ENCODE results near the gene CDS1.
"Not testable (repeated sequence)": the region's sequence is repeated elsewhere in the genome, so short reads cannot be mapped to it uniquely, and the experiment has no call there.

Gene CDS1

DNA sequence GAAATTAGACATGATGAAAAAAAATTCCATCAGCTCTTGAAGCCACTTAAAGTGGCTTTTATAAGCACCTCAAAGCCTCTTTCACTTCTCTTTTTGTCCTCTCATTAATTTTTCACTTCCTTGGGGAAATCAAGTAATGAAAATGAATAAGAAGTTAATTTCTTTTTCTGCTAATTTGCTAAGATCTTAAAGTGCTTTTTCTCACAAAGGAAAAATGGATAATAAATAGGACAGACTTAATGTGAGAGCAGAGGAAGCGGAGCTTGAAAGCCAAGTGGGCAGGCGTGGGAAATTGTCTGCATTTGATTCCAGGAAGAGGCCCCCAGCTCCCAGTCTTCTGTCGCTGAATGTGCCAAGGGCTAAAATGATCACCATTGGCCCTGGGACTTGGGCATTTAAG, 28.6 kb downstream of the CDS1 start:
- DNase-seq (ENCODE audit: low spot score), result no peak

- no peak for DNase-seq (ENCODE audit: low spot score)
These were observed 32.0 kb downstream of the CDS1 start for GRCh38 chr4:84614891-84615290.

DNA sequence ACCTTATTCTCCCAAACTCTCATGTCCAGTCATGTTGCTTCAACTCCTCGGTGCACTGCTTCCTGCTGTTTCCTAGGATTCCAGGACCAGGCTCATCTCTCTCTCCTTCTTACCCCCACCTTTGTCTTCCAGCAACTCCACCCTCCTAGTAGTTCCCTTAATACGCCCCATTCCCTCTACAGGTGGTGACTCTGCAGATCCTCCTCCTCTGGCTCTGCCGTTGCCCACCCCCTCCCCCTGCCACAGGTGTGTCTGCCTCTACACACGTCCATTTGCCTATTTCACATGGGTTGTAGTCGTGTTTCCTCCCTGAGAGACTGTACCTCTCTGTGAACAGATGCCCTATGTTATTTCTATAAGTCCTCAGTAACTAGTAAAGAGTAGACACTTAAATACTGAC, 32.4 kb downstream of the CDS1 start:
- DNase-seq (ENCODE audit: low spot score), result no peak

GRCh38 chr4:84622959-84623358, 40.0 kb downstream of the CDS1 start:
- peak; percentile 11 for DNase-seq (ENCODE audit: low spot score)

GRCh38 chr4:84623661-84624060, 40.7 kb downstream of the CDS1 start:
- DNase-seq (ENCODE audit: low spot score), result no peak

DNA sequence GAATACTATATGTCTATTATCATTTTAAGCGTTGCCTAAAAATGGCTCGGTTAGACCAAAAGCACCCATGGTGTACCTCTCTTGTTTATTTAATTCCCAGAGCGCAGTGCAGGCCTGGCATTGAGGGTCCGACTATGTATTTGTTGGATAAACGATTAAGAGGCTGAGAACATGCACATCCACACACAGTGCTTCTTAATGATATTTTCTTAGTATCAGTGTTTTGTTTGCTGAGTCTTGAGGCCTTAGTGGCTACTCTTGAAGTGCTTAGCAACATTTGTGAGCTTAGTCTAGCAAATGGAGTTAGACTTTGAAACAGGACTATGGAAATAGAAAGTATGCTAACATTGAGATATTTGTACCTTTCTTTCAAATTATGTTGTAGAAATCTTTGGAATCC, 43.7 kb downstream of the CDS1 start:
- DNase-seq (ENCODE audit: low spot score), result no peak

DNA sequence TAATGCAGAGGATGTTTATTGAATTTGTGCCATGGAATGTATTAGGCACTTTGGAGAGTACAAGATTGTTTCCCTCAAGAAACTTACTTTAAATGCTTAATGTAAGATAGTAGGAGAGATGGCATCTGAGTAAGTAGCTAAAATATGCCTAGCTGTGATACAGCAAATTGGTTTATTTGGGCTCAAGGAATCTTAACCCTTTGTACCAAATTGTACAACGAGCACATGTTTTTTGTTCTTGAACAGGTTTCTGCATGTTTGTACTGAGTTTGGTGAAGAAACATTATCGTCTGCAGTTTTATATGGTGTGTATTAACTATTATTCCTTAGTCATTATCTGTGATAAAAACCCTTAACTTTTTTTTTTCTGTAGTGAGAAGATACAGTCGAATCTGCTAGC, 48.6 kb downstream of the CDS1 start:
- DNase-seq (ENCODE audit: low spot score), result no peak

DNA sequence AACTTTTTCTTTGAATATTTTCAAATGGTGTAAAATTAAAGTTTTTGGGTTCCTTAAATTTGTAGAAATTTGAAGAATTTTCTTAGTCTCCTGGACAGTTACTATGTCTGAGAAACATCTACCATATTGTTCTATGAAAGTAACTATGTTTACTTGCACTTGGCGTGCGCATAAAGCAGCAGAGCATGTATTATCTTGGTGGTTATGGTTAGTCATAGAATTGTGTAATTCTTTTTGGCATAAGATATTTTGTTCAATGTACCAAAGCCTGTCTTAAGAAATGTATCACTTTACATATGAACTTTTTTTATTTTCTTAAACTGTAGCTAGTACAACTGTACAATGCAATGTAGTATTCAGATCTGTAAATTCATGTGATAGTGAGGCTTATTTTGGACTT, 49.2 kb downstream of the CDS1 start:
- peak; percentile 17 for DNase-seq (ENCODE audit: low spot score)

DNA sequence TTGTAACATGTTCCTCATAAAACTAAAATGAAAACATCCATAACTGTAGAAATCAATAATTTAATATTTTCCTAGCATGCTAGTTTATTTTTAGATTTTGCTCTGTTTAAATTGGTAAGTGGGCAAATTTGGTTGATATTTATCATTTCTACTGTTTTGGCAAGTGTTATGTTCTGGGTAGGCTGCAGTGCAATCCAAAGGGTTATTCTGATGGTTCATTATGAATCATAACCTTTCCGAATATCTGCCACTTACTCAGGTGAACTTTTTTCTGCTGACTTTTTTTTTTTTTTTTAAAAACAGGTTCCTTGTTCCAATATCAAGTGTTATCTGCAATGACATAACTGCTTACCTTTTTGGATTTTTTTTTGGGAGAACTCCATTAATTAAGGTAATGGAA, 52.0 kb downstream of the CDS1 start:
- DNase-seq (ENCODE audit: low spot score), result no peak

DNA sequence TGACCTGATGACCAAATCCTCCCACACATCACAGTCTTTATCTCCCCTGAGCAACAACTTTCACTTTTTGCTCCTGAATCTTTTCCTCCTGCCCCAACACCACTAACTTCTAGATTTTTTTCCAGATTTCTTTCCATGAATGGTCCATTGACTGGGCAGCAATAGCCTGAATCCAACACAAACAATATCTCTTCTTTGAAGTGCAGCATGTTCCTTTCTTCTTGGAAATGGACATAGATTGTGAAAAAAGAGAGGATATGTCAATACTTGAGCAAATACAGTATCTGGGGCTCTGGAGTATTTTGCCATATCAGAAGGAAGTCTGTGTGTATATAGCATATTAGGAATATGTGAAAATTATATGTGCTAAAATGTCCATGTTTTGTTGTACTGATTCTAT, 55.2 kb downstream of the CDS1 start:
- no peak for DNase-seq (ENCODE audit: low spot score)

DNA sequence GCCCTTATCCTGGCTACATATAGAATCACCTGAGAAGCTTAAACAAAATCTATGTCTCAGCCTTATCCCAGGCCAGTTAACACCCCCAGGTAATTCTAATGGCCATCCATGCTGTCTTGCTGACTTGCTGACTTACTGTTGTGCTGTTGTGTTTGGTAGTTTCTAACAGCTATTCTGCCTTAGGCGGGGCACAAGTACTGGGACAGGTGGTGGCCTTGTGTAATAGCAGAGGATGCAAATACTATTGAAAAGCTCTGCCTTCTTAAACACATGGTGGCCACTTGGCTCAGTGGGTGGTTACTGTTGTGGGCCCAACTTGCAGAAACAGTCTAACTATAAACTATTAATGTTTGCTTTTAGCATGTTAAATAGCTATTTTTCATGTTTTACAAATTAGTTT, 56.2 kb downstream of the CDS1 start:
- DNase-seq (ENCODE audit: low spot score), result no peak

GRCh38 chr4:84644087-84644486, 61.2 kb downstream of the CDS1 start:
- no peak for DNase-seq (ENCODE audit: low spot score)

- DNase-seq (ENCODE audit: low spot score), result peak; percentile 12
These were observed 64.5 kb downstream of the CDS1 start for GRCh38 chr4:84647312-84647884.

- DNase-seq (ENCODE audit: low spot score), result no peak
These were observed 65.3 kb downstream of the CDS1 start for GRCh38 chr4:84648178-84648577.

DNA sequence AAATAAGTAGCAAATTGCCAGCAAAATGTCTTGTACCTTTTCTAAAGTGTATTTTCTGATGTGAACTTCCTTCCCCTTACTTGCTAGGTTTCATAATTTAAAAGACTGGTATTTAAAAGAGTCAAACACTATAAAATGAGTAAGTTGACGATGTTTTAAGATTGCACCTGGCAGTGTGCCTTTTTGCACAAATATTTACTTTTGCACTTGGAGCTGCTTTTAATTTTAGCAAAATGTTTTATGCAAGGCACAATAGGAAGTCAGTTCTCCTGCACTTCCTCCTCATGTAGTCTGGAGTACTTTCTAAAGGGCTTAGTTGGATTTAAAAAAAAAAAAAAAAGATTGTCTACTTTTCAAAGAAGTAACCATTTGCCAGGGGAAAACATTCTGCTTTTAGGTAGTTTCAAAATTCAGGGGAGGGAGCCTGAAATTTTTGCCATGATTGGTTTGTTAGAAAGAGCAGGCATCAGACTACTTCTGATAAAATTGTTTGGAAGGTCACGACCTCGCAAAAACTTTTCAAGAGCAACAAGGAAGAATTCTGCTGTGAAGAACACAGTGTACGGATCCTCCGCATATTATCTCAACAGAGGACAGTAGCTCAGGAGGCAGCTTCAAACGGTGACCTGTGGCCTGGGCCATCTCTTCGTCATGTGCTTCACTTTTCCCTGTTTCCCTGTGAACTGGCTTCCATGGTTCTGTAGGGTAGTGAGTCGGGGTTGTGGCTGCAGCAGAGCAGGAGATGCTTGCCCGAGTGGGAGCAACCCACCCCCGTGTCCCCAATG, 66.1 kb downstream of the CDS1 start:
- DNase-seq (ENCODE audit: low spot score), result no peak

- no peak for DNase-seq (ENCODE audit: low spot score)
These were observed 68.6 kb downstream of the CDS1 start for GRCh38 chr4:84651499-84651898.

- no peak for DNase-seq (ENCODE audit: low spot score)
These were observed 69.6 kb downstream of the CDS1 start for GRCh38 chr4:84652478-84652877.

DNA sequence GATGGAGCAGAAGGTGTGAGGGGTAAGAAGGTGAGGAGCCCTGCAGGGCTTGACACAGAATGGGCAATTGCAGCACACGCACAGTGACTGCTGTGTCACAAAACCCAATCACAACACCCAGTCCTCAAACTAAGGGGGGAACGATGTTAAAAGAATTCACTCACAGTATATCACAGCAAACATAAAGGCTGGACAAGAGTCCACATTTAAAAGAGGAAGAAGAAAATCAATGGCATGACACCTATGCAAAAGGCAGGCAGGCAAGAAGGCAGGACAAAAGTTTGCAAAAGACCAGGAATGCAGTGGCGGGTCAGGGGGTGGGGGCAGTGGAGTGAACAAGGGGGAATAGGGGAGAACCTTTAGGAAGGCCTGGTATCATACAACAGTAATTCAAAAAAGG, 77.7 kb downstream of the CDS1 start:
- no peak for DNase-seq (ENCODE audit: low spot score)

GRCh38 chr4:84661191-84661939, 78.4 kb downstream of the CDS1 start:
- no peak for DNase-seq (ENCODE audit: low spot score)

DNA sequence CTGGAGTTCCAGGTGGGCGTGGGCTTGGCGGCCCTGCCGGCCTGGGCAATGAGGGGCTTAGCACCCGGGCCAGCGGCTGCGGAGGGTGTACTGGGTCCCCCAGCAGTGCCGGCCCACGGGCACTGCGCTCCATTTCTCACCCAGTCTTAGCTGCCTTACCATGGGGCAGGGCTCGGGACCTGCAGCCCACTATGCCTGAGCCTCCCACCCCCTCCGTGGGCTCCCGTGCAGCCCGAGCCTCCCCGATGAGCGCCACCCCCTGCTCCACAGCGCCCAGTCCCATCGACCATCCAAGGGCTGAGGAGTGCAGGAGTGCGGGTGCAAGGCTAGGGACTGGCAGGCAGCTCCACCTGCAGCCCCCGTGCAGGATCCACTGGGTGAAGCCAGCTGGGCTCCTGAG, 81.8 kb downstream of the CDS1 start:
- not testable (repeated sequence) for DNase-seq (ENCODE audit: low spot score)

DNA sequence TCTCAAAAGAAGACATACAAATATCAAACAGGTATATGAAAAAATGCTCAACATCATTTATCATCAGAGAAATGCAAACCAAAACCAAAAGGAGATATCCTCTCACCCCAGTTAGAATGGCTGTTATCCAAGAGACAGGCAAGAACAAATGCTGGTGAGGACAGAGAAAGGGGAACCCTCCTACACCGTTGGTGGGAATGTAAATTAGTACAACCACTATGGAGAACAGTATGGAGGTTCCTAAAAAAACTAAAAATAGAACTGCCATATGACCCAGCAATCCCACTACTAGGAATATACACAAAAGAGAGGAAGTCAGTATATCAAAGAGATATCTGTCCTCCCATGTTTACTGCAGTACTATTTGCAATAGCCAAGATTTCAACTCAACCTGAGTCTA, 83.5 kb downstream of the CDS1 start:
- DNase-seq (ENCODE audit: low spot score), result no peak

DNA sequence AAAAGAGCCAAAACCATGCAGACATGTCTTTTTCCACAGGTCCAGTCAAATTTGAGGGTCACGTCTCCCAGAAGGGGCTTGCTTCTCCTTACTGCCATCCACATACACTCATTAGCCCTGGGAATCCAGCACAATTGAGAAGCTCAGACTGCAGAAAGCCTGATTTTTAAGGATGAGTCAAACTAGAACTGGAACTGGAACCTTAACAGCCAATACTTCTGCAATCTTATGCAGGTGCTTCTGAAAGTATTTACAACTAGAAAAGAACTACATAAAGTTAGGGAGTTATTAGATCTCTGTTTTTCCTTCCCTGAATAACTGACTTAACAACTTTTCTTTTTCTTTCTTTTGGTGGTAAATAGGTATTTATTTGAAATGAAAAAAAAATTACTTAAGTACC, 86.3 kb downstream of the CDS1 start:
- DNase-seq (ENCODE audit: low spot score), result no peak

DNA sequence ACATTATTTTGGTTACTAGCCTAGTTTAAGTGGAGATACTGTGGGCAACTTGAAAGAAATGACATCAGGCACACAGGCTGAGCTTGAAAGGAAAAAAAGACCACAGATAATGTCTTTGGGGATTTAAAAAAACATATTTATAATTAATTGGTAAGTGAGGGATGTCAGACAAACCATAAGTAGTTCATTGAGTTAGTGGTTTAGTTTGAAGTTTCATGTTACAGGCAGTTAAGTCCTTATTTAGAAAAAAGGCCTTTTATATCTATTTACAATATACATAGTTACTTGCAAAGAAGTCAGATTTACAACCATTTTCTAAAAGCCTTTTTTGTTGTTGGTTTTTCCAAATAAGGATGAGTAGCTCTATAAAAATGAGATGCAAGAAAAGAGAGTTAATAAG, 89.2 kb downstream of the CDS1 start:
- DNase-seq (ENCODE audit: low spot score), result no peak

Measured in AG20443 (cell line).